Esophagus squamous epithelium (tissue), 5 donors: ENCODE measurements around the gene HS3ST3A1. TPM values are rescaled to one million over a fixed set of nuclear protein-coding genes. Genes with fewer than 3 reads are reported as not detected.

Experiments
- DNase-seq: peaks from one replicate; lab custom pipeline; 2025; lab: John Stamatoyannopoulos, UW
- H3K27ac ChIP-seq, 4 donors: fragments of 200-600 bp; sonication (generic); one replicate each; pipeline ENCODE4 v1.5.1; 2016 to 2019; ENCODE audit warnings: mild to moderate bottlenecking in 1 of 4
- H3K27me3 ChIP-seq, 4 donors: fragments of 200-600 bp; sonication (generic); 1 replicate in 3 of 4; 2 replicates in 1 of 4; pipeline versions ENCODE4 v1.5.1 to v1.6.0; 2017 to 2021; ENCODE audit warnings: antibody characterized with exemption in 1 of 4
- H3K36me3 ChIP-seq, 3 donors: fragments of 200-600 bp; sonication (generic); one replicate each; pipeline ENCODE4 v1.5.1; 2016 to 2019
- H3K4me1 ChIP-seq, 3 donors: fragments of 200-600 bp; sonication (generic); one replicate each; pipeline ENCODE4 v1.5.1; 2017 to 2019
- H3K4me3 ChIP-seq, 4 donors: fragments of 200-600 bp; sonication (generic); 1 replicate in 3 of 4; 2 replicates in 1 of 4; pipeline ENCODE4 v1.5.1; 2016 to 2019; ENCODE audit warnings: mild to moderate bottlenecking in 2 of 4, moderate library complexity in 1 of 4
- H3K9me3 ChIP-seq, 3 donors: fragments of 200-600 bp; sonication (generic); one replicate each; pipeline ENCODE4 v1.5.1; 2016 to 2019
- POLR2A ChIP-seq, 4 donors: fragments of 450-650 bp; IDR thresholded peaks; one replicate each; pipeline ENCODE4 v1.6.1; 2017; ENCODE audit warnings: antibody characterized with exemption in 4 of 4, mild to moderate bottlenecking in 4 of 4, moderate library complexity in 3 of 4
- WGBS, 2 donors: methylation state at CpG; one replicate each; pipeline ENCODE4 v1.1.5; 2018; 5-methylcytosine and 5-hydroxymethylcytosine counted together
- intact Hi-C: fragments of 100-400 bp; cut with DNase I; formaldehyde crosslinking; loops from one replicate; pipeline ENCODE4 v1.15.0; 2022
- total RNA-seq, 4 donors: library from RNA; depleted of rRNA; stranded (reverse); fragments of >200 nt; gene quantifications; one replicate each; pipeline ENCODE4 v1.1.0, GENCODE V29; 2016
- TF ChIP-seq, protein P1 (sequence below), 6 experiments: fragments of 450-650 bp in 4 of 6; fragments of 200-600 bp in 2 of 6; sonication (generic) in 2 of 6; IDR thresholded peaks; one replicate each; pipeline ENCODE4 v1.5.1; 2016 to 2019; ENCODE audit warnings: antibody characterized with exemption in 6 of 6, mild to moderate bottlenecking in 4 of 6, moderate library complexity in 4 of 6
- donor health status: DM: yes; HTN: yes; CAD: no.

Gene HS3ST3A1
- total RNA-seq, 4 donors from 2014 or later: 12.0 to 17.5 (median 14.1) TPM

DNA sequence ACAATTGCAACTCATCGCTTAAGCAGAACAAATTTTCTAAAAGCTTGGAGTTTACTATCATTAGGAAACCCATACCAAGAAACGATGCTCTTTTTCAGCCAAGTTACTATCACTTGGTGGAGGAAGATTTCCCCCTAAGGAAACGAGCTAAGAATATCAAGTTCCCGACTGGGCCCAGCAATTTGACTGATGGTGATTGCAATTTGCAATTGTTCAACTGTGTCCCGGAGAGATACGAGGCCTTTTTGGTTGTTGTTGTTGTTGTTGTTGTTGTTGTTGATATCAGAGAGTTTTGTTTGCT, 6.2 kb downstream of the HS3ST3A1 start:
- Histone ChIP-seq H3K9me3 (no peaks in the 10 kb centered on the region), H3K27ac (no peak overlapping the region), H3K36me3 (no peaks in the 10 kb centered on the region), H3K4me1 (peaks cover 0 to 30% (median 3%) of the 10 kb centered on the region in 3 donors), H3K27me3 (peaks cover 0 to 39% (median 0%) of the 10 kb centered on the region in 4 donors), H3K4me3 (no peak overlapping the region)
- DNase-seq: no peak
- 78 to 85% methylated on average over 6 of the region's 6 CpGs for WGBS, 2 donors
- TF ChIP-seq, protein P1, sequence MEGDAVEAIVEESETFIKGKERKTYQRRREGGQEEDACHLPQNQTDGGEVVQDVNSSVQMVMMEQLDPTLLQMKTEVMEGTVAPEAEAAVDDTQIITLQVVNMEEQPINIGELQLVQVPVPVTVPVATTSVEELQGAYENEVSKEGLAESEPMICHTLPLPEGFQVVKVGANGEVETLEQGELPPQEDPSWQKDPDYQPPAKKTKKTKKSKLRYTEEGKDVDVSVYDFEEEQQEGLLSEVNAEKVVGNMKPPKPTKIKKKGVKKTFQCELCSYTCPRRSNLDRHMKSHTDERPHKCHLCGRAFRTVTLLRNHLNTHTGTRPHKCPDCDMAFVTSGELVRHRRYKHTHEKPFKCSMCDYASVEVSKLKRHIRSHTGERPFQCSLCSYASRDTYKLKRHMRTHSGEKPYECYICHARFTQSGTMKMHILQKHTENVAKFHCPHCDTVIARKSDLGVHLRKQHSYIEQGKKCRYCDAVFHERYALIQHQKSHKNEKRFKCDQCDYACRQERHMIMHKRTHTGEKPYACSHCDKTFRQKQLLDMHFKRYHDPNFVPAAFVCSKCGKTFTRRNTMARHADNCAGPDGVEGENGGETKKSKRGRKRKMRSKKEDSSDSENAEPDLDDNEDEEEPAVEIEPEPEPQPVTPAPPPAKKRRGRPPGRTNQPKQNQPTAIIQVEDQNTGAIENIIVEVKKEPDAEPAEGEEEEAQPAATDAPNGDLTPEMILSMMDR (IDR thresholded peaks at IDR 0.05): no peak
- TF ChIP-seq POLR2A (IDR thresholded peaks at IDR 0.05): no peak
- intact Hi-C loops: loop anchor here (5.0 to 10.0 kb wide), 2 partner anchors 707 to 1329 kb away; partner anchors contain the start of gene HS3ST3B1

DNA sequence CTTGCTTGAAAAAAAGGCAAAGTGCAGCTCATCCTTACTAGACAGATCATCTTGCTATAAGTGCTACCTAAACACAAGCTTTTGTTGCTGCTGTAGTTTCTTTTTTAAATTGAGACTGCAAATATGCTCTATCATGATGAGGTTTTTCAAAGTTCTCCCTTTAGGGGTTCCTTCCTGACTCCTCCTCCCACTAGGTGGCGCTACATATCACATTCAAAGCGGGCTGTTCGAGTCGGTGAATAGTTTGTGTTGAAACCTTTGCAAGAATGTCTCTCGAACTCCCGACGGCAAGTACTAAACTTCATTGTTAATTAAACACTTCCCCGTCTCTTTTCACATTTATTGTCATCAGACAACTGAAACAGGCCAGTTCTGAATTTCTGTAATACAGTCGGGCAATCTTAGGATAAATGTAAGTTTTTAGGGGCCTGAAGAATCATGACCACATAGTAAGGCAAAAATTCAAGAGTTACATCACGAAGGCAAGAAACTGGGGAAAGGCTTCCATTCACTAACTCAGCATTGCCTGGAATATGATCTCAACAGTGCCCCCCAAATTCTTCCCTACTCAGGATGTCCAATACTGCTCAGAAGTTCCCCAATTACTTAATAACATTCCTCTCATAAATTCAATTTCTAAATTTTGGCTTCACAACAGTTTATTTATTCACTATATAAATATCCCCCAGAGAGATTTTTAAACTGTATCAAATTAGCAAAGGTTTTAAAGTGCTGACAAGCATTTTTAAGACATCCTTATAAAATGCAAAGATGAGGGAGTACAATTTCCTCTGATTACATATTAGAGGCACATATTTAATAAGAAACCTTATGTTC, 6.7 kb downstream of the HS3ST3A1 start:
- WGBS, 2 donors: 14 to 16% methylated on average over 10 of the region's 10 CpGs
- intact Hi-C loops: loop anchor here (5.0 to 10.0 kb wide), 2 partner anchors 707 to 1330 kb away; partner anchors contain the start of gene HS3ST3B1
- no peak overlapping the region for H3K4me3 ChIP-seq
- no peaks in the 10 kb centered on the region for H3K36me3 ChIP-seq
- no peaks in the 10 kb centered on the region for H3K9me3 ChIP-seq
- peak; percentile 16 for DNase-seq
- H3K27ac ChIP-seq: peak overlapping the region in 1 of 4 donors; percentile 18
- H3K27me3 ChIP-seq: peaks cover 0 to 34% (median 0%) of the 10 kb centered on the region in 4 donors
- no peak for TF ChIP-seq POLR2A (IDR thresholded peaks at IDR 0.05)
- TF ChIP-seq, protein P1 (IDR thresholded peaks at IDR 0.05): peak; percentile 76 to 92 (median 86)
- peaks cover 0 to 26% (median 0%) of the 10 kb centered on the region in 3 donors for H3K4me1 ChIP-seq

DNA sequence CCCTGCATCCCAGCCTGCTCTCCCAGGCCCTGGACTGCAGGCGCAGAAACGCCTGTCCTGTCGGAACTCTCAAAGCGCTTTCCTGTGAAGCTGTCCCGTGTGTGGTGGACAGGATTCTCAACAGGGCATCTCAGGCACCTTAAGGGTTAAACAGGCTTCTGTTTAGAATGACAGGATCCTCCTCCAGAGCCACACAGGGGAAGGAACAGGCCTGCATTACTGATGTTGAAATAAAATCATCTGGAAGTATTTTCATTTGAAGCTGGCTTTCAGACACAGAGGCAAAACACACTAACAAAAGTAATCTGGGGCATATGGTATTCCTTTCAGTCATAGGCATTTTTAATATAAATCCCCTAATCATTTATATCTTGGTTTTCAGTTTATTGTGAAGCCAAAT, 7.4 kb downstream of the HS3ST3A1 start:
- Histone ChIP-seq H3K36me3 (no peaks in the 10 kb centered on the region), H3K4me3 (no peak overlapping the region), H3K27me3 (peaks cover 0 to 27% (median 0%) of the 10 kb centered on the region in 4 donors), H3K4me1 (peaks cover 0 to 26% (median 0%) of the 10 kb centered on the region in 3 donors), H3K9me3 (no peaks in the 10 kb centered on the region), H3K27ac (peak overlapping the region in 2 of 4 donors; percentile 18 to 26)
- intact Hi-C loops: loop anchor here (10.0 kb wide), 1 partner anchor 1330 kb away; no protein-coding TSS in a partner anchor
- DNase-seq: no peak
- 93 to 100% methylated on average over 2 to 3 of the region's 5 CpGs for WGBS, 2 donors
- no peak for TF ChIP-seq POLR2A (IDR thresholded peaks at IDR 0.05)
- TF ChIP-seq, protein P1 (IDR thresholded peaks at IDR 0.05): no peak

DNA sequence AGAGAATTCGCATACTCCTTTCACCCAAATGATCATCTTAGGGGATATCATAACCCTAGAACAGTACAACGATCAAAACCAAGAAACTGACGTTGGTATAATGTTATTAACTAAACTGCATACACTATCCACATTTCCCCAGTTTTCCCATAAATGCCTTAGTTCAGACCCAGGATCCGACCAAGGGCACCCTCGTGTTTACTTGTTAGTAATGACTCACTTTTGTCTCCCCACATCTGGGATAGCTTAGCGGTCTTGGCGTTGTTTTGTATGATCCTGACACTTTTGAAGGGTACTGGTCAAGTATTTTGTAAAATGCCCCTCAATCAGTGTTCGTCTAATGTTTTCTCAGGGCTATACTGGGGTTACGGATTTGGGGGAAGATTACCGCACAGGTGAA, 8.0 kb downstream of the HS3ST3A1 start:
- Histone ChIP-seq H3K4me1 (peaks cover 0 to 24% (median 0%) of the 10 kb centered on the region in 3 donors), H3K27me3 (peaks cover 0 to 22% (median 0%) of the 10 kb centered on the region in 4 donors), H3K27ac (peak overlapping the region in 1 of 4 donors; percentile 26), H3K4me3 (no peak overlapping the region), H3K36me3 (no peaks in the 10 kb centered on the region), H3K9me3 (no peaks in the 10 kb centered on the region)
- intact Hi-C loops: loop anchor here (10.0 kb wide), 1 partner anchor 1331 kb away; no protein-coding TSS in a partner anchor
- no peak for DNase-seq
- TF ChIP-seq POLR2A (IDR thresholded peaks at IDR 0.05): no peak
- TF ChIP-seq, protein P1 (IDR thresholded peaks at IDR 0.05): no peak
- WGBS, 2 donors: 83 to 87% methylated on average over 10 of the region's 10 CpGs
